ENCODE results near the gene SKAP1.

SKAP1 gene

DNA sequence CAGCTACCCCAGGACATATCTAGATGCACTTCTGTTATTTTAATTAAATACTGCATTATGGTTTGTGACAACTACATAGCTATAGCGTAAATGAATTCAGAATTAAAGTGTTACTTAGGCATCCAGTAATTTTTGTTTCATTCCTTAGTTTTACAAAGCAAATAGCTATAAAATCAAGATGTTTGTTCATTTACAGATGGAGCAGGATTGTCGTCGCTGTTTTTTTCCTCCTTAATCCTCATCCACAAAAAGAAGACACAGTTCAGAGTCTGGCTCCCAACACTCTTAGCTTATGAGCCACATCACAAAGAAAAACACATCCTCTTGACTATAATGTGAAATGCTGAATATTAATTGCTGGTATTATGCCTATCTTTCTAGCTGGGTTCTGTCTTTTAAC is 278.8 kb downstream of the SKAP1 start:
- H3K27ac ChIP-seq, result no peak overlapping the region
- TF ChIP-seq, protein P1, sequence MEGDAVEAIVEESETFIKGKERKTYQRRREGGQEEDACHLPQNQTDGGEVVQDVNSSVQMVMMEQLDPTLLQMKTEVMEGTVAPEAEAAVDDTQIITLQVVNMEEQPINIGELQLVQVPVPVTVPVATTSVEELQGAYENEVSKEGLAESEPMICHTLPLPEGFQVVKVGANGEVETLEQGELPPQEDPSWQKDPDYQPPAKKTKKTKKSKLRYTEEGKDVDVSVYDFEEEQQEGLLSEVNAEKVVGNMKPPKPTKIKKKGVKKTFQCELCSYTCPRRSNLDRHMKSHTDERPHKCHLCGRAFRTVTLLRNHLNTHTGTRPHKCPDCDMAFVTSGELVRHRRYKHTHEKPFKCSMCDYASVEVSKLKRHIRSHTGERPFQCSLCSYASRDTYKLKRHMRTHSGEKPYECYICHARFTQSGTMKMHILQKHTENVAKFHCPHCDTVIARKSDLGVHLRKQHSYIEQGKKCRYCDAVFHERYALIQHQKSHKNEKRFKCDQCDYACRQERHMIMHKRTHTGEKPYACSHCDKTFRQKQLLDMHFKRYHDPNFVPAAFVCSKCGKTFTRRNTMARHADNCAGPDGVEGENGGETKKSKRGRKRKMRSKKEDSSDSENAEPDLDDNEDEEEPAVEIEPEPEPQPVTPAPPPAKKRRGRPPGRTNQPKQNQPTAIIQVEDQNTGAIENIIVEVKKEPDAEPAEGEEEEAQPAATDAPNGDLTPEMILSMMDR (IDR thresholded peaks at IDR 0.05), result no peak
- TF ChIP-seq ZFX (IDR thresholded peaks at IDR 0.05; ENCODE audit: borderline replicate concordance), result no peak

DNA sequence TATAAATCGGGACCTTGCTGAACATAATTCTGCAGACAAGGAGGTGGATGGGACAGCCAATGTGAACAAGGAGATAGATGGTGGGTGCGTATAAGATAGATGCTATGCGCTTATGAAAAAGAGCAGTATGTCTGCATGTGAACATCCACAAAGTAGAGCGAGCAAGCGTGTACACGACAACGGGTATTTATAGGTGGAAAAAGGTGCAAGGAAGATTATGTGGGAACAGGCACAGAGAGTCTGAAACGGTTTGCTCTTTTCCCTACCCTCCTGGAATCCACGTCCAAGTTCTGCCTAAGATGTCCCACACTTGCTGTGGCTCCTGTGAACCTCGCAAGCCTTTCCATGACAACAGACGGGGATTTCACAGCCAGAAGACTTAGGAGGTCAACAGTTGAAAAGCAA is 279.4 kb downstream of the SKAP1 start:
- no peak overlapping the region for H3K27ac ChIP-seq
- no peak for TF ChIP-seq ZFX (IDR thresholded peaks at IDR 0.05; ENCODE audit: borderline replicate concordance)
- TF ChIP-seq, protein P1 (IDR thresholded peaks at IDR 0.05), result no peak

DNA sequence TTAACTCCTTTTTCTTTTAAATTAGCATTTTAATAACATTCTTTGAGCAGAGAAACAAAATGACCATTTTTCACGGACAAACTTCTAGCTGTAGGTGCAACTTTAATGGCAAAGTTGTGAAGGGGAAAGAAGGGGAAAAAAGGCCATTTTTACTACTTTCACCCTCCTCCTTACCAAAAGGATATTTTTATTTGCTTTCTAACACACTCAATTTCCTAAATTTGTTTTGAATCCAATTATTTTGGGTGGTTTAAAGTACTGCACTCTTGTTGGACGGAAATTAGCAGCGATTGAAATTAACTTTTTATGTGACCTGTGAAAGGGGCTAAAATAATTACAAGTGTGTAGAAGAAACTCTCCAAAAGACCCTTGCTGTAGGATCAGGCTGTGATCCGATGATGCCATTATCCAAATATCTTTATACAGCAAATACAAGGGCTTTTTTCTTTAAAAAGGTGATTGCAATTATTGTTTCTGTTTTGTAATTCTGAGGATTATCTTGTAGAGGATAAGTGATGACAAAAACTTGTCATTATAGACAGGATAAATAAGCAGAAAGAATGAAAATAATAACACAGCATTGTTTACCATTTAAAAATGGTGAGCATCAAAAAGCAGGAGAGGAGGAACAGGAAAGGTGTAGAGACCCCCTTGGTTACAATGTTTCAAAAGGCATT is 280.1 kb downstream of the SKAP1 start:
- H3K27ac ChIP-seq, result no peak overlapping the region
- TF ChIP-seq, protein P1 (IDR thresholded peaks at IDR 0.05), result no peak
- no peak for TF ChIP-seq ZFX (IDR thresholded peaks at IDR 0.05; ENCODE audit: borderline replicate concordance)

DNA sequence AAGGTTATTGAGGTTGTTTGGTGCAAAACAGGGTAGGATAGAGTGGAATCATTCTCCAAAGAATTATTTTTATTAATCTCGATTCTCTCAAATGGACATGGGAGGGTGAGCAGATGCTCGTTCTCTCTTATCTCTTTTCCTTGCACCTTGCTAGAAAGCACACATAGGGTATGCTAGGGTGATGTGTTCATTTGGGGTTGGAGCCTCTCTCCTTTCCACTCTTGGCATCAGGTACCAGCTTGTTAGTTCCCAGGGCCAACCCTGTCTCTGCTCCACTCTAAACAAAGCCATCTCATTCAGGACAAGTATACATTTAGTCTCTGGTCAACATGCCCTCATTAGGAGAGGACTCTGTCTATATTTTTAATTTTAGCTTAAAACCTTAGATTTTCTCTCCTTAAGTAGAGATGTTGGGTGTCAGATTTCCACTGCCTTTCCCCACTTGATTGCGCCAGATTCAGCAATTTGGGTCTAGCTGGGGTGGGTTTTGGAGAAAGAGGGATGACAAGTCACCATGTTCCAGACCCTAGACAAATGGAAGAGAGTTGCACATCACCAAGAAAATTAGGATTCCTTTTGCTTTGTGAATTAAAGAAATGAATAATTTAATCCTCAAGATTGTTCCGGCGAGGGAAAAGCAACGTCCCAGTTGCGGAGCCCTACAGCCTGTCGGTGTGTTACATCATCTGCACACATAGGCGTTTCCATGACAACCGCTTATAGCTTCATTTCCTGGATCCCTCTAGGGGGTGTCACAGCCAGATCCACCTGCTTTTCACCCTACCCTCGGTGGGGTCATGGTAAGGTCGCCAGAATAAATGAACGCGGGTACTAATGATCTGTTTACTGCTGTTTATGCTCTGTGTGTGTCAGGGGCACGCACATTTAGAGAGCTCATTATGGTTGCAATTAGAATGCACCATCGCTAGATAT is 280.9 kb downstream of the SKAP1 start:
- no peak overlapping the region for H3K27ac ChIP-seq
- no peak for TF ChIP-seq ZFX (IDR thresholded peaks at IDR 0.05; ENCODE audit: borderline replicate concordance)
- TF ChIP-seq, protein P1 (IDR thresholded peaks at IDR 0.05), result no peak

DNA sequence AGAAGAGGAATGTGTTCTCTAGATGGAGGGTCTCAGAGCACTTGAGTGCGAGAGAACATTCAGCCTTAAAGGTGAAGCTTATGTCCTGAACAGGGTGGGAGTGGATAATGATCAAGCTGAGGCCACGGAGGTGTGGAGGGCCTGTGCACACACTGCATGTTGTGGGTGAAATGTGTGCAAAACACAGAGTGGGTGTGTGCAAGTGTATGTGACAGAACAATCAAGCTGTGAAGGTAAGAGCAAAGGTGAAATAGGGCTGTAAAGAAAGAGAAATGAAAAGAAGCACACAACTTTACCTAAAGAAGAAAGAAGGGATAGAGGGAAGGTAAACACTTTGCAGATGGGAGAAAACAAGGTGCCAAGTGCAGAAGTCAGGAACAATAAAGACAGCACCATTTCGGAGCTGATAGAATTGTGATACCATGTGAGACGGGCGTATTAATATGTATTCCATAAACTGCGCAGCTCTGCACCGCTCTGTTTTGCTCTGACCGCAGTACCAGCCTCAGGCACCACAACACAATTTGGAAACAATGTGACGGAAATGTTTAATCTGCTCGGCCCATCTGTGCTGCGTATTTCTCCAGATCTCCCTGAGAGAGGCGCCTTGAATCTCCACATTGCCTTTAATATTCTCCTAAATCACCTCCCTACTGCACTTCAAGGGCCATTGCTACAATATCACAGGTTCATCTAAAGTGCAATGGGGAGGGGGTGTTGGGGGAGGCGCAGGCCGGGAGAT is 281.8 kb downstream of the SKAP1 start:
- TF ChIP-seq, protein P1 (IDR thresholded peaks at IDR 0.05), result no peak
- no peak for TF ChIP-seq ZFX (IDR thresholded peaks at IDR 0.05; ENCODE audit: borderline replicate concordance)
- no peak overlapping the region for H3K27ac ChIP-seq

DNA sequence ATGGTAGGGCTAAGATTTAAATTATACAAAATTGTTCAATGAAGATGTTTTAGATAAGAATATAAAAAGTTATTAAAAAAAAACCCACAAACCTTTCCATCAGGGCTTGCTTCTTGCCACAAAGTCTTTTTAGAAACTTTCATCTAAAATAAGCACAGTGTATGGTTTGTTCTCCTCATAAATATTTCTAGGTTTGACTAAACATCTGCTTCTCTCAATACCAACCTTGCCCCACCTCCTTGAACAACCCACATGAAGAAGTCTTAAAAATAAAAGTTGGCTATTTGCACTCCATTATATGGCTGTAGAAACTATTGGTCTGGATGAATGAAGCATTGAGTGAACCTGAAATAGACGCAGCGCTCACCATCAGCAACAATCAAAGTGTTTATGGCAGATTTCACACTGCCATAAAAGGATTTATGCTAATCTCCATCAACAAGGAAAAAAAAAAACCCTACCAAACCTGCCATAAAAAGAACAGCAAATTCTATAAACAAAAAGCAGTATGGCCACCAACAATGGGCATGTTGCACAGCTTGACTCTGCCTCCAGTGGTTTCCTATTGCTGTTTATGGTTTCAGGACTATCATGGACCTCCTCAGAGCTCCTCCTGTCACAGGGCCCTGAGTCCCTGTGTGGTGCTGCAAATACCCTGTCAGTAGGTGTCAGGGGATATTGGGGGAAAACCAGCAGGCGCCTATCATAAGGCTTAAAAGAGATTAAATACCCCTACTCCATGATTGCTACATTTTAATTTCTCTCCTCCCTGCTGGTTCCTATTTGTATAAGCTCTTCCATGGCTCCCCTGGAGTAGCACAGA is 284.8 kb downstream of the SKAP1 start:
- TF ChIP-seq, protein P1 (IDR thresholded peaks at IDR 0.05), result no peak
- TF ChIP-seq ZFX (IDR thresholded peaks at IDR 0.05; ENCODE audit: borderline replicate concordance), result no peak
- no peak overlapping the region for H3K27ac ChIP-seq
